PFSK-1 (cell line): Measurements from ENCODE around the gene BEGAIN.

Source experiments
- POLR2AphosphoS5 ChIP-seq: IDR thresholded peaks from 2 replicates; pipeline ENCODE4 v1.6.1; 2012; ENCODE audit warnings: low read depth, mild to moderate bottlenecking, control low read depth, low read length, moderate library complexity
- SIN3A ChIP-seq: IDR thresholded peaks from 2 replicates; pipeline ENCODE4 v1.6.1; 2012; ENCODE audit warnings: mild to moderate bottlenecking, low read length, moderate library complexity, borderline replicate concordance; ENCODE audit not compliant: insufficient read depth
- TAF1 ChIP-seq: IDR thresholded peaks from 2 replicates; pipeline ENCODE4 v1.6.1; 2012; ENCODE audit warnings: low read length, control low read depth, borderline replicate concordance; ENCODE audit not compliant: insufficient read depth
- TF ChIP-seq, protein P1 (sequence below), 2 experiments: IDR thresholded peaks; 2 replicates each; pipeline versions ENCODE4 v1.6.1 to v1.8.0; 2011 to 2012; ENCODE audit warnings: low read depth in 2 of 2, low read length in 2 of 2, control low read depth in 1 of 2, inconsistent platforms in 1 of 2, mild to moderate bottlenecking in 1 of 2, moderate library complexity in 1 of 2; ENCODE audit not compliant: insufficient read depth in 1 of 2

DNA sequence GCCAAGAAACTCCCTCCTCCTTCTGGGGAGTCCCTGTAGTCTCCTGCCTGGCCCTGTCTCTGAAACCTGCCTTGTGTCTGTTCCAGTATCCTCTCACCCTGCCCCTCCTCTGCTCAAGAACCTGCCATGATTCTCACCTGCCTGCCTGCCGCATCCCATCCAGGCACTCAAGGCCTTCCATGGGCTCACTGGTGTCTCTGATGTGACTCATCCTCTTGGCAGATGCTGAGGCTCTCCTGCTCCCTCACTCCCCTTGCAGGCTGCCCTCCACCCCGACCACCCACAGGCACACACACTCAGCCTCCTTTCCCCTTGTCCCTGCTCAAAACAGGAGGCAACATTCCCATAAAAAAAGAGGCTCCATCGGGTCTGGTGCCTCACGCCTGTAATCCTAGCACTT is 5.8 kb upstream of the BEGAIN start:
- no peak for TF ChIP-seq TAF1
- TF ChIP-seq, protein P1, sequence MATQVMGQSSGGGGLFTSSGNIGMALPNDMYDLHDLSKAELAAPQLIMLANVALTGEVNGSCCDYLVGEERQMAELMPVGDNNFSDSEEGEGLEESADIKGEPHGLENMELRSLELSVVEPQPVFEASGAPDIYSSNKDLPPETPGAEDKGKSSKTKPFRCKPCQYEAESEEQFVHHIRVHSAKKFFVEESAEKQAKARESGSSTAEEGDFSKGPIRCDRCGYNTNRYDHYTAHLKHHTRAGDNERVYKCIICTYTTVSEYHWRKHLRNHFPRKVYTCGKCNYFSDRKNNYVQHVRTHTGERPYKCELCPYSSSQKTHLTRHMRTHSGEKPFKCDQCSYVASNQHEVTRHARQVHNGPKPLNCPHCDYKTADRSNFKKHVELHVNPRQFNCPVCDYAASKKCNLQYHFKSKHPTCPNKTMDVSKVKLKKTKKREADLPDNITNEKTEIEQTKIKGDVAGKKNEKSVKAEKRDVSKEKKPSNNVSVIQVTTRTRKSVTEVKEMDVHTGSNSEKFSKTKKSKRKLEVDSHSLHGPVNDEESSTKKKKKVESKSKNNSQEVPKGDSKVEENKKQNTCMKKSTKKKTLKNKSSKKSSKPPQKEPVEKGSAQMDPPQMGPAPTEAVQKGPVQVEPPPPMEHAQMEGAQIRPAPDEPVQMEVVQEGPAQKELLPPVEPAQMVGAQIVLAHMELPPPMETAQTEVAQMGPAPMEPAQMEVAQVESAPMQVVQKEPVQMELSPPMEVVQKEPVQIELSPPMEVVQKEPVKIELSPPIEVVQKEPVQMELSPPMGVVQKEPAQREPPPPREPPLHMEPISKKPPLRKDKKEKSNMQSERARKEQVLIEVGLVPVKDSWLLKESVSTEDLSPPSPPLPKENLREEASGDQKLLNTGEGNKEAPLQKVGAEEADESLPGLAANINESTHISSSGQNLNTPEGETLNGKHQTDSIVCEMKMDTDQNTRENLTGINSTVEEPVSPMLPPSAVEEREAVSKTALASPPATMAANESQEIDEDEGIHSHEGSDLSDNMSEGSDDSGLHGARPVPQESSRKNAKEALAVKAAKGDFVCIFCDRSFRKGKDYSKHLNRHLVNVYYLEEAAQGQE (IDR thresholded peaks at IDR 0.05; ENCODE audit: insufficient read depth in 1 of 2, low read depth in 2 of 2, low read length in 2 of 2): no peak
- TF ChIP-seq POLR2AphosphoS5: no peak
- TF ChIP-seq SIN3A: no peak
